Endothelial cell of umbilical vein (primary cell): ENCODE results near the gene C15orf62. TPM values are rescaled to one million over a fixed set of nuclear protein-coding genes. Genes with fewer than 3 reads are reported as not detected.

Experiments
- BruUV-seq: library from RNA; stranded (reverse); fragments of 400-500 nt; replicated peaks from 2 replicates; lab custom pipeline; 2021; lab: Mats Ljungman, UMichigan
- CTCF ChIA-PET: fragments of 300-600, 350-600 bp; sonication (Branson Sonifier 250); formaldehyde crosslinking; loops from one replicate; lab custom pipeline; 2021; ENCODE audit warnings: antibody characterized with exemption, inconsistent platforms; lab: Charles Lee
- POLR2A ChIA-PET: fragments of 300-600, 350-600 bp; sonication (Branson Sonifier 250); formaldehyde crosslinking; loops from one replicate; lab custom pipeline; 2021; ENCODE audit warnings: antibody characterized with exemption, inconsistent platforms; lab: Charles Lee
- DNase-seq: peaks from one replicate; pipeline ENCODE4 v3.0.0-alpha.2; 2011; ENCODE audit warnings: low read depth, low spot score
- FAIRE-seq: peaks from 2 replicates; lab custom pipeline; 2011; peaks lifted over from hg19 to GRCh38; lab: Jason Lieb, UNC
- H2AFZ ChIP-seq: 2 replicates; pipeline ENCODE4 v1.6.0; 2012; ENCODE audit warnings: low read depth, low read length, control low read depth, inconsistent platforms
- H3K27ac ChIP-seq: 2 replicates; pipeline ENCODE4 v1.5.1; 2011; ENCODE audit warnings: low read depth, mild to moderate bottlenecking, control low read depth, low read length, moderate library complexity; ENCODE audit not compliant: insufficient read depth
- H3K27me3 ChIP-seq, 2 experiments: 2 replicates each; pipeline versions ENCODE4 v1.6.0 to v1.6.1; 2011; ENCODE audit warnings: low read length in 2 of 2, mixed read lengths in 1 of 2; ENCODE audit not compliant: control insufficient read depth in 2 of 2, insufficient read depth in 2 of 2
- H3K36me3 ChIP-seq, 2 experiments: 2 replicates in 1 of 2; 3 replicates in 1 of 2; pipeline ENCODE4 v1.5.1; 2011; ENCODE audit warnings: low read length in 2 of 2, mild to moderate bottlenecking in 1 of 2, moderate library complexity in 1 of 2; ENCODE audit not compliant: control insufficient read depth in 2 of 2, insufficient read depth in 2 of 2; ENCODE audit errors: extremely low read depth in 1 of 2
- H3K4me1 ChIP-seq: 3 replicates; pipeline ENCODE4 v1.5.1; 2011; ENCODE audit warnings: mild to moderate bottlenecking, low read length; ENCODE audit not compliant: control insufficient read depth, insufficient read depth; ENCODE audit errors: extremely low read depth
- H3K4me2 ChIP-seq: 2 replicates; pipeline ENCODE4 v1.6.1; 2011; ENCODE audit warnings: low read length, control low read depth, mixed read lengths; ENCODE audit not compliant: insufficient read depth
- H3K4me3 ChIP-seq, 3 experiments: fragments of 200-600 bp in 1 of 3; sonication (generic), shearing (Covaris generic) in 1 of 3; replicated peaks in 1 of 3; 2 replicates each; pipeline ENCODE4 v1.5.1; 2011 to 2016; ENCODE audit warnings: control low read depth in 3 of 3, low read length in 3 of 3, mild to moderate bottlenecking in 2 of 3, inconsistent platforms in 1 of 3, low read depth in 1 of 3, moderate library complexity in 1 of 3; ENCODE audit not compliant: insufficient read depth in 1 of 3
- H3K79me2 ChIP-seq: 2 replicates; pipeline ENCODE4 v1.6.0; 2012; ENCODE audit warnings: low read length, inconsistent platforms; ENCODE audit not compliant: control insufficient read depth, insufficient read depth
- H3K9ac ChIP-seq: replicated peaks from 2 replicates; pipeline ENCODE3; 2011; ENCODE audit warnings: low read length, control low read depth; ENCODE audit not compliant: insufficient read depth; ENCODE audit errors: extremely low read depth
- H3K9me1 ChIP-seq: replicated peaks from 3 replicates; pipeline ENCODE4 v1.6.0; 2011; ENCODE audit warnings: mild to moderate bottlenecking, low read length; ENCODE audit not compliant: control insufficient read depth, insufficient read depth; ENCODE audit errors: extremely low read depth
- H3K9me3 ChIP-seq: replicated peaks from 2 replicates; pipeline ENCODE4 v1.5.1; 2012; ENCODE audit warnings: low read length, inconsistent platforms; ENCODE audit not compliant: control insufficient read depth, insufficient read depth
- H4K20me1 ChIP-seq: replicated peaks from 2 replicates; pipeline ENCODE3; 2011; ENCODE audit warnings: mild to moderate bottlenecking, low read length; ENCODE audit not compliant: control insufficient read depth, insufficient read depth; ENCODE audit errors: extremely low read depth
- EZH2 ChIP-seq: IDR thresholded peaks from 2 replicates; pipeline ENCODE4 v1.6.1; 2012; ENCODE audit warnings: borderline replicate concordance, low read depth, mild to moderate bottlenecking, moderate library complexity, low read length, inconsistent platforms; ENCODE audit not compliant: severe bottlenecking
- dilution Hi-C: fragments of 300-500 bp; cut with MboI; formaldehyde crosslinking; loops from one replicate; pipeline ENCODE4 v1.15.0; 2019; ENCODE audit warnings: low sequenced_read_pairs; ENCODE audit not compliant: extremely low pct_ligation_motif_present
- intact Hi-C: fragments of 100-400 bp; cut with micrococcal nuclease; formaldehyde crosslinking; loops from one replicate; pipeline ENCODE4 v1.10.0; 2022
- polyA plus RNA-seq, 4 experiments: library from polyadenylated mRNA; depleted of rRNA in 3 of 4; stranded (reverse) in 3 of 4; unstranded in 1 of 4; fragments of >200 nt; gene quantifications; 2 replicates each; pipeline versions ENCODE4 v1.2.1 to v1.2.3, GENCODE V29; 2011 to 2012; ENCODE audit warnings: missing spikeins in 1 of 4
- total RNA-seq: library from RNA; stranded (reverse); gene quantifications from 2 replicates; pipeline ENCODE4 v1.2.3, GENCODE V29; 2021
- TF ChIP-seq, protein P1 (sequence below), 2 donors: IDR thresholded peaks; 1 replicate in 1 of 2; 2 replicates in 1 of 2; pipeline ENCODE4 v1.5.1; 2011; ENCODE audit warnings: low read length in 2 of 2, mild to moderate bottlenecking in 2 of 2, moderate library complexity in 2 of 2, control low read depth in 1 of 2, inconsistent platforms in 1 of 2, low read depth in 1 of 2; ENCODE audit not compliant: insufficient read depth in 1 of 2; ENCODE audit errors: extremely low read depth in 1 of 2

Gene C15orf62
- total and polyA plus RNA-seq, 2 donors (not counting 3 experiments of a cell fraction or from before 2014, with no cell fraction given): 0.12 to 0.38 TPM

DNA sequence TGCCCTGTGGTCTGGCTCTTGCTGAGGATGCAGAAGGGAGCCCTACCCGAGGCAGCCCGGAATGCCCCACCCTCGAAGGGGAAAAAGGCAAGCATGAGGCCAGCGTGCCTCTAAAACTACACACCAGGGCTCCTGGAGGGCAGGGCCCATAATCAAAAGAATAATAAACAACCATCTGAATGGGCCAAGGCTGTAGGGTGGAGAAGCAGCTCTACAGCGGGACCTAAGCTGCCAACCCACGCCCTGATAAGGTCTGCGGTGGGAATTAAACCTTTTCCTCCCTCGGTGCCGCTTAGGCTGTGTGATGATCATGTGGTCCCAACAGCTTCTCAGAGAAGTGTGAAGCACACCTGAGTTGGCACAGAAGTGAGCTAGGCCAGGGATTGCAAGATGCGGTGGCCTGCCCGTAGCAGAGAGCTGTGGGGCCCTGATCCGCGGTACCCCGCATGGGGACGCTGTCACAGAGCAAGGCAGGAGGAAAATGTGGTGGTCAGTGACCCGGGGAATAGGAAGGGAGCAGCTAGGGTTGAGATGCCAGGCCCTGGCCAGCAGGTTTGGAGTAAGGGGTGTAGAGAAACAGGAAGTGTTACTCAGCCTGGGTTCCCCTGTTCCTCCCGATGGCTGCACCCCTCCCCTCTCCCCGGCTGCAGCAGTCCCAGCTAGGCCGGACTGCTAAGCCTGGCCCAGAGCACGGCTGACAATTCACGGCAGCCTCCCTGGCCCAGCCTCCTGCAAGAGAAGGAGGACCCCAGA lies 1.1 kb upstream of the C15orf62 start:
- Histone ChIP-seq H4K20me1 (no peaks in the 10 kb centered on the region), H3K9me1 (no peaks in the 10 kb centered on the region), H3K9ac (peak overlapping the region; percentile 24), H3K4me3 (no peak overlapping the region), H3K27me3 (no peaks in the 10 kb centered on the region), H3K27ac (peak overlapping the region; percentile 46), H3K79me2 (no peaks in the 10 kb centered on the region), H2AFZ (peak overlapping the region; percentile 57), H3K4me2 (peak overlapping the region; percentile 57), H3K9me3 (no peaks in the 10 kb centered on the region), H3K4me1 (peaks cover 35% of the 10 kb centered on the region), H3K36me3 (peaks cover 0 to 7% of the 10 kb centered on the region in 2 experiments)
- DNase-seq (peak; percentile 41), FAIRE-seq (peak; percentile 77)
- intact Hi-C loops: loop anchor here (1.0 to 2.0 kb wide), 4 partner anchors 13 to 39 kb away; partner anchors contain the start of genes DNAJC17, RMDN3 and ZFYVE19
- dilution Hi-C loops: no loop called here
- BruUV-seq: no TSS peak
- POLR2A ChIA-PET: interaction anchor here (0.8 kb wide), 1 partner anchor 22 kb away, joined by 6 read pairs; no protein-coding TSS in a partner anchor
- CTCF ChIA-PET: interaction anchor here (0.8 to 2.7 kb wide), 10 partner anchors 10 to 335 kb away, joined by 3 to 22 read pairs (median 6); partner anchors contain the start of gene VPS18
- TF ChIP-seq EZH2: no peak
- TF ChIP-seq, protein P1, sequence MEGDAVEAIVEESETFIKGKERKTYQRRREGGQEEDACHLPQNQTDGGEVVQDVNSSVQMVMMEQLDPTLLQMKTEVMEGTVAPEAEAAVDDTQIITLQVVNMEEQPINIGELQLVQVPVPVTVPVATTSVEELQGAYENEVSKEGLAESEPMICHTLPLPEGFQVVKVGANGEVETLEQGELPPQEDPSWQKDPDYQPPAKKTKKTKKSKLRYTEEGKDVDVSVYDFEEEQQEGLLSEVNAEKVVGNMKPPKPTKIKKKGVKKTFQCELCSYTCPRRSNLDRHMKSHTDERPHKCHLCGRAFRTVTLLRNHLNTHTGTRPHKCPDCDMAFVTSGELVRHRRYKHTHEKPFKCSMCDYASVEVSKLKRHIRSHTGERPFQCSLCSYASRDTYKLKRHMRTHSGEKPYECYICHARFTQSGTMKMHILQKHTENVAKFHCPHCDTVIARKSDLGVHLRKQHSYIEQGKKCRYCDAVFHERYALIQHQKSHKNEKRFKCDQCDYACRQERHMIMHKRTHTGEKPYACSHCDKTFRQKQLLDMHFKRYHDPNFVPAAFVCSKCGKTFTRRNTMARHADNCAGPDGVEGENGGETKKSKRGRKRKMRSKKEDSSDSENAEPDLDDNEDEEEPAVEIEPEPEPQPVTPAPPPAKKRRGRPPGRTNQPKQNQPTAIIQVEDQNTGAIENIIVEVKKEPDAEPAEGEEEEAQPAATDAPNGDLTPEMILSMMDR (IDR thresholded peaks at IDR 0.05; ENCODE audit: extremely low read depth in 1 of 2, insufficient read depth in 1 of 2, low read depth in 1 of 2, low read length in 2 of 2): peak; percentile 21 to 25
